Subcutaneous adipose tissue (tissue), 4 donors: ENCODE results near the gene SCGN. TPM values are rescaled to one million over a fixed set of nuclear protein-coding genes. Genes with fewer than 3 reads are reported as not detected.

Source experiments
- CTCF ChIP-seq: fragments of 450-650 bp; IDR thresholded peaks from one replicate; pipeline ENCODE4 v1.5.1; 2016; ENCODE audit warnings: low read depth, mild to moderate bottlenecking, control low read depth, antibody characterized with exemption, moderate library complexity
- total RNA-seq, 4 donors: library from RNA; depleted of rRNA; stranded (reverse); fragments of >200 nt; gene quantifications; one replicate each; pipeline ENCODE4 v1.1.0, GENCODE V29; 2016

SCGN gene
- total RNA-seq, 4 donors from 2014 or later = 0.85 to 26.6 (median 1.9) TPM

- no peak for TF ChIP-seq CTCF
These were observed 97.8 kb downstream of the SCGN start for GRCh38 chr6:25749837-25750236.

- no peak for TF ChIP-seq CTCF
These were observed 98.9 kb downstream of the SCGN start for GRCh38 chr6:25750906-25751305.

Other genes starting within 250 kb of the SCGN start
- not detected for gene SLC17A4, start 102.5 kb downstream of the SCGN start, total RNA-seq
- not detected for gene SLC17A1, start 179.8 kb downstream of the SCGN start, total RNA-seq
- not detected for gene SLC17A3, start 222.0 kb downstream of the SCGN start, total RNA-seq